COLO829 (cell line): Measurements from ENCODE around the gene KIAA1958.

Experiments used
- DNase-seq: peaks from one replicate; pipeline ENCODE4 v3.0.0; 2012; ENCODE audit warnings: low spot score

Gene KIAA1958

DNA sequence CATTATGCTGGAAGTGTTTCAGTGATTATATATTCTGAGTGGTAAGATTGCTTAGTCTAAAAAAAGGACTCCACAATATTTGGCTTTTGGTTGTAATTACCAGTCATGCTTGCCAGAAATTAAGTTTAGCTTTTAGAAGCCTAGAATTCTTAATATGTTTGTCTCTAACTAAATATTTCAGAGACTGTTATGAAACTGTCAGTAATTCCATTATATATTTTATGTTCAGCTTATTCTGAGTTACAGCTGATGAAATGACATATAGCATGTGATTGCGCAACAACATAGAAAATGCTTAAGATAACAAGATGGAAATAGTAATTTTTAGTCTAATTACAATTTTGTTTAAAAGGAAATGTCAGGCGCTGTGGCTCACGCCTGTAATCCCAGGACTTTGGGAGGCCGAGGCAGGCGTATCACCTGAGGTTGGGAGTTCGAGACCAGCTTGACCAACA, 44.2 kb downstream of the KIAA1958 start:
- no peak for DNase-seq

DNA sequence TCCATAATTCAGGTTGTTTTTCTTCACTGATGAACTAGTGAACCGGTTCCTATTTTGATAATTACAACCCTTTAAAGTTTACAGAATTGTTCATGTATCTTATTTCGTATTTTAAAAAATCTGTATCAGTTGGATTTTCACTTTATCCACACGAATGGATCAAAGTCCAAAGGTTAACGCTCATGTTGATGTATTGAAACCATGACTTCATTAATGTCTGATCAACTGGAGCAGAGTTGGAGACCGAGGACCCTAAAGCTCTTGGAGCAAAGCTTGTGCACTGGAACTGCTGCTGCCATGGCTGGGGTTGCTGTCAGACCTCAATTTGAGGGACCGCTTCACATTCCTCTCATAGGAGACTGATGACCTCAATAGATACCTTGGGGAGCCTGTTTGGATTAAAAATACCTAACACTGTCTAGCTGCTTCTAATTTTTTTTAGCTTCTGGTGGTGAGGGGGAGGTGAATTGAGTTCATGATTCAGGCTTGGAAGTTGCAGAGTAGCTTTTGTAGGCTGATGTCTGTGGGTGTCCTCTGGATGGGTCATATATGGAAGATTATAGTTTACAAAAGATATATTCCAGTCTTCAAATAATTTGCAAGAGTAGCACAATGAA, 45.1 kb downstream of the KIAA1958 start:
- no peak for DNase-seq

DNA sequence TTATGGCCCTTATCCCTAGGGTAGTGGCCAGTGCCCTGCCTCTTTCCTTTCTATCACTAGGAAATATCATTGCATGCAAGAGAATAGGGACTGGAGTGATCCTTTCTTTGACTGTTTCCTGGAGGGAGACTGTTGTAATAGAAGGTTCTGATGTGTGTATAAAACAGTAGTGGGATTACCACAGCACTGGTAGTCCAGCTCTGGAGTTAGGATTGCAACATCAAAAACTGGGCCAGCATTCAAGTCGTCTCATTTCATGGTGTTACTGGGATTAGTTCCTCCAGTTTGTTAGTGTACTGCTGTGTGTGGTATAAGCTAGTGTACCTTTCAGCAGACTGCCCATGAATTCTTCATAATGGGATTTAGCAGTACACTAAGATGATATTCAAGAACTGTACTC, 45.8 kb downstream of the KIAA1958 start:
- no peak for DNase-seq

DNA sequence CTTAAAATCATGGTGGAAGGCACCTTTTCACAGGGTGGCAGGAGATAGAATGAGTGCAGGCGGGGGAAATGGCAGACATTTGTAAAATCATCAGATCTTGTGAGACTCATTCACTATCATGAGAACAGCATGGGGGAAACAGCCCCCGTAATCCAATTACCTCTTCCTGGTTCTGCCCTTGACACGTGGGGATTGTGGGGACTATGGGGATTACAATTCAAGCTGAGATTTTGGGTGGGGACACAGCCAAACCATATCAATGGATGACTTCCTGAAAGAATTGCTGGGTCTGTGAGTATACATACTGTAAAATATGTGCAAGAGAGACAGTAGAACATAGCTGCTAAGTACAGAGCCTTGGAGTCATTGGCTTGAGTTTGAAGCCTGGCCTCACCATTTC, 47.0 kb downstream of the KIAA1958 start:
- no peak for DNase-seq

DNA sequence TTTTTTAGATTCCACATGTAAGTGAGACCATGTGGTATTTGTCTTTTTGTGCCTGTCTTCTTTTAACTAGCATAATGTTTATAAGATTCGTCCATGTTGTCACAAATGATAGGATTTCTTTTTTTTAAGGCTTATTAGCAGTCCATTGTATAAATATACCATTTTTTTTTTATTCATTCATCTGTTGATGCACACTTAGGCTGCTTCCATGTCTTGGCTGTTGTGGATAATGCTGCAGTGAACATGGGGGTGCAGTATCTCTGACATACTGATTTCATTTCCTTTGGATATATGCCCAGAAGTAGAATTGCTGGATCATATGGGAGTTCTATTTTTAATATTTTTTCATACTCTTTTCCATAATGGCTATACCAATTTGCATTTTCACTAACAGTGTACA, 48.7 kb downstream of the KIAA1958 start:
- no peak for DNase-seq

DNA sequence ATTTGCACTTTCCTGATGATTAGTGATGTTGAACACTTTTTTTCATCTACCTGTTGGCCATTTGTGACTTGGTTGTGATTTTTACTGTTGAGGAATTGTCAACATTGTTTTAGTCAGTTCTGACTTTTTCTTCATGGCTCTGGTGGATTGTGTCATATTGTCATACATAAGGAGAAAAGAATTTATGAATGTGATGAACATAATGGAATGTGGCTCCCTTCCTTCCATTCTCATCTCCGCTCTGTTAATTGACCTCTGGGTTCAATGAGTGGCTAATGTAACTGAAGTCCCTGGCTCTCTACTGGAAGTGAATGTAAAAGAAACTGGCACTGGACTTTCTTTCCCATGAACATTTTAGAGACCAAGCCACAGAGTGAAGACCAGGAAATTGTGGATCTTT, 49.2 kb downstream of the KIAA1958 start:
- DNase-seq: no peak

DNA sequence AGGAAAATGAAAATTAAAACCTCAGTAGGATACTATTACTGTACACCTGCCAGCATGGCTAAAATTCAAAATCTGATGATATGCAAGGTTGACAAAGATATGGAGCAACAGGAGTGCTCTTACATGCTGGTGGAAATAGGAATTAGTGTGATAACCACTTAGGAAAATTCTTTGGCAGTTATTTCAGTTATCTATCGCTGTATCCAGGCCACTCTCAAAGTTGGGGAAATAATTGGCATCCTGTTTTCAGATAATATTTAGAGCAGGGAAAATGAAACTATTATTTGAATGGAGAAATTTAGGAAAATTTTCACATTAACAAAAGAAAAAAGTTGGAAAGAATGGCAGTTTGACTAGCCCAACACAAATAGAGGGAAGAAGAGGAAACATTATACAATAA, 50.9 kb downstream of the KIAA1958 start:
- DNase-seq: no peak

DNA sequence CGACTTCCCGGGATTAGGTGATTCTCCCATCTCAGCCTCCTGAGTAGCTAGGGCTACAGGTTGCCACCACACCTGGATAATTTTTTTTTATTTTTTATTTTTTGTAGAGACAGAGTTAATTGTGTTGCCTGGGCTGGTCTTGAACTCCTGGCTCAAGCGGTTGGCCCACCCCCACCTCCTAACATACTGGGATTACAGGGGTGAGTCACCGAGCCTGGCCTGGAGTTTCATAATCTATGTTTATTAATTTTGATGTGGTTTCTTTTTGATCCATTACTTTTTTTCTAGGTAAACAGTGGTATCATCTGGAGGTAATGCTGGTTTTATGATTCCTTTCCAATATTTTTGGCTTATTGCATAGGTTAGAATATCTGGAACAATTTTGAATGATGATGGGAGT, 54.2 kb downstream of the KIAA1958 start:
- DNase-seq: no peak

DNA sequence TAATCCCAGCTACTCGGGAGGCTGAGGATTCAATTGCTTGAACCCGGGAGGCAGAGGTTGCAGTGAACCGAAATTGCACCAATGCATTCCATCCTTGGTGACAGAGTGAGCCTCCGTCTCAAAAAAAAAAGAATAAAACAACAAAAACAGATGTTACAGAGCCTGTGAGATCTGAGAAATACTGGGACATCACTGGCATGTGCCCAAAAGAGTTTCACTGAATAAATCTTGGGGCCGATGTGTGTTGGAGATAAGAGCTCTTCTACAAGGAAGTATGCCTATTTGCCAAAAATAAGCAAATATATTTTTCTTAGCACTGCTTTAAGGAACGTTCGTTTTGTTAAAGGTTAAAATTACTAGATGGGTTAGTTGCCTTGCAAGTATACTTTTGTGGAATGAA, 55.1 kb downstream of the KIAA1958 start:
- DNase-seq: no peak

DNA sequence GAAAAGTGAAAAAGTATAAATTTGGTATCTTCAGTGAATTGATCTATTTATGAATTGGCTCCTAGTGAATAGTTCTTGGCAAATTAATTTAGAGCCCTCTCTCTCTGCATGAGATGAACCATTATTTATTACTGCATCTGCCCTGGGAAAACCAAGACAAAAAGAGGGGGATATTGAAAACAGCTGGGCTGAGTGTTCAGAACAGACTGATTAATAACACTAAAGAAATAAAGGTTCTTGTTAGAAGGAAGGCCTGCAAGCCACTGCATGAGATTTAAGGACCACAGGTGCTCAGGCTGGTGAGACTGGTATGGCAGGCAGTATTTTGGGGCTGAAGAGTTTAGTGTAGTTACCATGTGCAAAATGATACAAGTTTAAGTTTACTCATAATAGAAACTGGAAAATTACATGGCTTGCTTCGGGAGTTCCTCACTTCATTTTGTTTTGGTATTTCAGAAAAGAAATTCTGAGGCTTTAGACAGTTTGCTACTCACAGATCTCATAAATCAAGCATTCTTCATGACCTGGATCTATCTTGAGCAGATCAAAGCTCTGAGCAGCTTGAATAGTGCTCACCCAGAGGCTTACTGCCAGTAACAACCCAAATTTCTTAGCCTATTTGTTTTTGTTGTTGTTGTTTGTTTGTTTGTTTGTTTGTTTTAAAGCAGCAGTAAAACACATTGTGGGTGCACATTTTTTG, 56.1 kb downstream of the KIAA1958 start:
- no peak for DNase-seq

DNA sequence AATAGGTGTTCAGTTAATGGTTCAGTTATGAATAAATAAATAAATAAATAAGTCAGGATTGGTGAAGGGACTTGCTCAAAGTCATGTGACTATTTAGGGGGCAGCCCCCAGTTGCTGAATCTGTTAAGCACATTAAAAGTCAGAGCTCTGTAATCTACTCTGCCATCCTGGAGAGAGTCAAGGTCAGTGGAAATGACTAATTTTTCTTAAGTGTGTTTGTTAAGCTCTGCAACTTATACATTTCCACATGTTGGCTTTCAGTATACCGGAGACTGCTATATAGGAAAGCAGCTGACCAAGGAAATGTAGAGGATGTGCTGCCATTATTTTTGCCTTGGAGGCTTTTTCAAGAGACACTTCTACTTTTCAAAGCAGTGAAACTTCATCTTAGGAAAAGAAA, 57.9 kb downstream of the KIAA1958 start:
- no peak for DNase-seq

DNA sequence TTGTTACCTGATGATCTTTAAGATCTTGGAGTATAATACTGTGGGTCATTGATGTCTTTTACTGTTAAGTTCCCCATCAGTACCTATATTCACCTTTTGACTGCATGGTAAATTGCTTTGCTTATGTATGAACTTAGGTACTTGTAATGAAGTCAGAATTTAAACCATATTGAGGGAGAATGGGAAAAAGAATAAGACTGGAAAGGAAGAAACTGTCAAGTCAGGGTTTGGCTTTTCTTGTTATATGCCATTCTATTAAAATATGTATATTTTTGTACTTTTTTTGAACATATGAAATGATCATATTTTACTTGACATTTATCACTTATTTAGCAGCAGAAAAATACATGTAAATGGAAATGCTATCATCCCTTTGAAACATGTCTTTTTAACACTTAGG, 58.6 kb downstream of the KIAA1958 start:
- DNase-seq: no peak

DNA sequence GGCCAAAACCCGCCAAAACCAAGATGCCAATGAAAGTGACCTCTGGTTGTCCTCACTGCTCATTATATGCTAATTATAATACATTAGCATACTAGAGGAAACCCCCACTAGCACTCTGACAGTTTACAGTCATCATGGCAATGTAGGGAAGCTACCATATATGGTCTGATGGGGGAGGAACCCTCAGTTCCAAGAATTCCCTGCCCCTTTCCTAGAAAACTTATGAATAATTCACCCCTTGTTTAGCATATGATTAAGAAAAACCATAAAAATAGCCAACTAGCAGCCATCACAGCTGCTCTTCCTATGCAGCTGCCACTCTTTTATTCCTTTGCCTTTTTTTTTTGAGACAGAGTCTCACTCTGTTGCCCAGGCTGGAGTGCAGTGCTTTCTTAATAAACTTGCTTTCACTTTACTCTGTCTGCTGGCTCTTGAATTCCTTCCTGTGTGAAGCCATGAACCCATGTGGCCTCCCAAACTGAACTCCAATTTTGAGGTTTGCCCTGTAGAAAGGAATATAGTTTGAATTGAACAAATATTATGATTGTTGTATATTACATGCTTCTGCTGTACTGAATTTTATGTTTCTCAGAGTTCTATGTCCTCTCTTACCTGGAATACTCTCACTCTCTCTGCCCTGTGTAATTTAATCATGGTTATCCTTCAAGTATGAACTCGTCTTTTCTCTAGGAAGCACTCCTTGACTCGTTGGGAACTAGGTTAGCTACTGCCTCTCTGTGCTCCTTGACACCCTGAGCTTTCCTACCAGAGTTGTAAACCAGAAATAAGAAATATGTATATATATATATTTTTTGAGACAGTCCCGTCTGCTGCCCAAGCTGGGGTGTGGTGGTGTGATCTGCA, 59.8 kb downstream of the KIAA1958 start:
- no peak for DNase-seq

DNA sequence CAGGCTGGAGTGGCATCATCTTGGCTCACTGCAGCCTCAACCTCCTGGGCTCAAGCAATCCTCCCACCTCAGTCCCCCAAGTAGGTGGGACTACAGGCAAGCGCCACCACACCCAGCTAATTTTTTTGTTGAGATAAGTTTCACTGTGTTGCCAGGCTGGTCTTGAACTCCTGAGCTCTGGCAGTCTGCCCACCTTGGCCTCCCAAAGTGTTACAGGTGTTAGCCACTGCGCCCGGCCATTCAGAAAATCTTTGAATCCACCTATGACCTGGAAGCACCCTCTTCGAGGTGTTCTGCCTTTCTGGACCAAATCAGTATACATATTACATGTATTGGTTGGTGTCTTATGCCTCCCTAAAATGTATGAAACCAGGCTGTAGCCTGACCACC, 61.4 kb downstream of the KIAA1958 start:
- no peak for DNase-seq

DNA sequence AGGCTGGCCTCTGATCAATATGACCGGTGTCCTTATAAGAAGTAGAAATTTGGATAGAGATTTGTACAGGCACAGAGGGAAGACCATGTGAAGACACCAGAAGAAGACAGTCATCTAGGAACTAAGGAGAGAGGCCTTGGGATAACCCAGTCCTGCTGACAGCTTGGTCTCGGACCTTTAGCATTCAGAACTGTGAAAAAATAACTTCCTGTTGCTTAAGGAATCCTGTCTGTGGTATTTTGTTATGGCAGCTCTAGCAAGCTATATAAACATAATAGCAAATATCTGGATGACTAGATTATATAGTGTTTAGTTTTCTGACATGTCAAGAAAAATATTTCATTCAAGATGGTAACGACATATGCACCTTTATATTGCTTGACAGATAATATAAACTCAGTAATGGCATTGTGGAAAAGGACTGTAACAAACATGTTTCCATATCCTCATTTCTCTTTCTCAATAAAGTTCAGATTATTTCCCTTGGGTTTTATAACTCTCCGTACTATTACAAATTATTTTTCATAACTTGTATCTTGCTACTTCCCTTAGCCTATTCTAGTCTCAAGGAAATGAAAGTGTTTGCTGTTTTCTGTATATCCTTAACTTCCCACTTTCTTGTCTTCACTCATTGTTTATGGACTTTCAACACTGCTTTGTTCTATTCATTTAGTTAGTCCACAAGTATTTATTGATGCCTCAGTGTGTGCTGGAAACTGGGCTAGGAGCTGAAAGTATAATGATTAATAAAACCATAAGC, 62.4 kb downstream of the KIAA1958 start:
- DNase-seq: no peak

DNA sequence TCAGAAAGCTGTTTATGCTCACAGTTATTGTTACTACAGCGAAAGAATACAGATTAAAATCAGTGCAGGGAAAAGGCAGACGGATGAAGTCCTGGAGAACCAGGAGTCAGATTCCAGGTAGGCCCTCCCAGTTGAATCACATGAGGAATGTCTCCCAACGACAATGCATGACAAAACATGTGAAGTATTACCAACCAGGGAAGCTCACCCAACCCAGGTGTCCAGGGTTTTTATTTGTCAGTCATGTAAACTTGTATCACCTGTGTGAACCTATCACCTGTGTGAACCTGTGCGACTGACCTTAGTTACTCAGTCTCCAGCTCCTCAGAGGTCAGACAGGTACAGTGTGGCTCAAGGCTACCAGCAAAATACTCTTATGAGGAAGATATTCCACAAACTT, 63.9 kb downstream of the KIAA1958 start:
- DNase-seq: no peak

DNA sequence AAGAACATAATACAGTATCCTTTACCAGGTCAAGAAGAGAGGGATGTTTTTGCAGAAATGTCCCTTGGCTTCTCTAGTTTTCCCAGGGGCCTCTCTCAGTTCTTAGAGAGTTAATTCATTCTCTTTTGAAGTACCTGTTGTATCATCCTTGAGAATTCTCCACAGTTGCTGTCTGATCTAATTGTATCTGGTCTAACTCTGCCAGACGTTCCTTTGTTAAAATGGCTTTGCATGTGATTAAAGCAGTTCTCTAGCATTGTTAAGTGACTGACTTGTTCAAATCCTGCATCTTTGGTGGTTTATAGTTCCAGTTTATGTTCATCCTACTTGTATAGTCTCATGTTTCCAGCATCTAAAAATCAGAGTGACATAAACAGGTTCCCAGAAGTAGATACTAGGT, 65.0 kb downstream of the KIAA1958 start:
- no peak for DNase-seq

DNA sequence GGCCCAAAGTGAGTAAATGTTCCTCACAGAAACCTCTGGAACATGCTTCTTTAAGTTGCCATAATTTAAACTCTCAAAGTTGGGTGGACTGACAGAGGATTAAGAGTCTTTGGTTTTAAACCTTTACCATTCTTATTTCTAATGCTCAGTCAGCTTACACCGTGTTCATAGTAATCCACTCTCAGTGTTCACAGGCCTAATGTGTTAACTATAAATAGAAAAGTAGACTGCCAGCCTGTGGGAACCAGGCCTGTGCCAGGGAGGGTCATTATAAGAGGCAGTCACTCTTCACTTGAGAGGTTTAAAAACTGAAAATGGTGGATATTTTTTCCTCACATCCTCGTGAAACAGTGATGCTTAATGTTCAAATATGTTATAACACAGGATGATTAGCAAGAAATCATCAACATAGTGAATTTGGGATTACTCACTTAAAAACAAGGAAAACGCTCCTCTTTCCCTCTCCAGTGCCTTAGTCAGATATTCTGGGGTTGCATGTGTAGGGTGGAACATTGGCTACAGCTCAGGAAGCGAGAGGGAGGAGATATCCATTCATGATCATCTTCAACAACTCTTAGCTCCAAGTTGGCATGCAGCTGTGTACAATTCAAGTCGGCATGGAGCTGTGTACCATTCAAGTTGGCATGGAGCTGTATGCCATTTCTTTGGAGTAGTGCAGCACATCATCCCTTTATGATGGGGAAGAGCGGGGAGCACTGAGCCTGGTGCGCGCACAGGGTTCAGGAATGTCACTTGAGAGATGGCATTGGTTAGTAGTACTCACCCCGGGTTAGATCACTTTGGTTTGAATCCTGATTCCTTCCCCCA, 65.8 kb downstream of the KIAA1958 start:
- DNase-seq: no peak

DNA sequence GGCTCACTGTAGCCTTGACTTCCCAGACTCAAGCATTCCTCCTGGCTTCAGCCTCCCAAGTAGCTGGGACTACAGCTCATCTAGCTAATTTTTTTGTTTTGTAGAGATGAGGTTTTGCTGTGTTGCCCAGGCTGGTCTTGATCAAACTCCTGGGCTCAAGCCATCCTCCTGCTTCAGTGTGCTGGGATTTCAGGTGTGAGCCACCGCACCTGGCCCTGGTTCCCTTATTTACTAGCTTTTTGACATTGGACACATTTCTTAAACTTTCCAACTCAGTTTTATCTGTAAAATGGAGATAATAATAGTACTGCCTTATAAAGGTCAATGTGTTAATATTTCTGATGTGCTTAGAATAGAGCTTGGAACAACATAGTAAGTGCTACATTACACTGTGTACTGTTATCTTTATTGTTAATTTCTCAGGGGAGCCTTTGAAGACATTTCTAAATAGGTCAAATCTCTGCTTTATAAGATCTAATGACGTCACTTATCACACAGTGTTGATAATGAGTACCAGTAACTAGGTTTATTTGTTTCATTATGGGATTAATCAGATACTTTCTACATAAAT, 66.7 kb downstream of the KIAA1958 start:
- no peak for DNase-seq

DNA sequence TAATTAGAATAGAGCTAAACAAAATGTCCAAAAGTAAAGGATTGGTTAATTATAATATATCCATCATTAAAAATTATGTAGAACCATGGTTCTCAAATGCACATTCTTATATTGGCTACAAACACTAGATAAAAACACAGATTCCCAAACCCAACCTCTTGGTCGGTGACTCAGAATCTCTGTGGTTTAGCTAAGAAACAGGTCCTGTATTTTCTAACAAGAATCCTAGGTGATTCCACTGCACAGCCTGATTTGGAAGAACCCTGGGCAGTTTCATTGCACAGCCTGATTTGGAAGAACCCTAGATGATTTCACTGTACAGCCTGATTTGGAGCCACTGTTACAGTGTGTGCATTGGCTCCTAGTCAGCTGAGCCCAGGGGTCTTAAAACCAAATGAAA, 67.9 kb downstream of the KIAA1958 start:
- no peak for DNase-seq

DNA sequence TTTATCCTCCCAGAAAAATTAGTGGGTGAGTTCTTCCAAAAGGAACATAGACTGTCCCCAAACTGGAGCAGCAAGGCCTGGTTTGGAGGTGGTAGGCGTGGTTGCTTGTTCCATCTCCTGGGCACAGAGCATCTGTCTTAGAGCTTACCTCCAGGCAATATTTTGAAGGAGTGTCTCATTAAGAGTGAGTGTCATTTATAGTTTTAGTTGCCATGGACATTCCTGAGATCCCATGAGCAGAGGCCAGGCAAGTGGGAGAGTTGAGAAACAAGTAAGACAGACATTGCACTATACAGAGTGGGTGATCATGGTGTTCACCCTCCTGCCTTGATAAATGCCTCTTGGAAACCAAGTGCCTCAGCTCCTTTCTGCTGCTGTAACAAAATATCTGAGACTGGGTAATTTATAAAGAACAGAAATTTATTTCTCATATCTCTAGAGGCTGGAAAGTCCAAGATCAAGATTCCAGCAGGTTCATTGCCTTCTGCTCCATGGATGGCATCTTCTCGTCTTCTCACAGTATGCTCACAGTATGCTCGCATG, 68.5 kb downstream of the KIAA1958 start:
- DNase-seq: no peak
